MCF 10A (cell line): Measurements from ENCODE around the gene EDC3. TPM values are rescaled to one million over a fixed set of nuclear protein-coding genes. Genes with fewer than 3 reads are reported as not detected.

Experiments
- BruUV-seq: library from RNA; stranded (reverse); fragments of 400-500 nt; replicated peaks from 2 replicates; lab custom pipeline; 2021; lab: Mats Ljungman, UMichigan
- CTCF ChIA-PET: fragments of 300-600 bp; sonication (Branson Sonifier 250); formaldehyde crosslinking; extraction: SDS; loops from one replicate; lab custom pipeline; 2021; ENCODE audit warnings: antibody characterized with exemption, inconsistent platforms; lab: Yijun Ruan, JAX
- POLR2A ChIA-PET: fragments of 300-600, 350-650 bp; sonication (Branson Sonifier 250); formaldehyde crosslinking; extraction: SDS; loops from one replicate; lab custom pipeline; 2020; ENCODE audit warnings: antibody characterized with exemption, inconsistent platforms; lab: Yijun Ruan, JAX
- DNase-seq: peaks from one replicate; pipeline ENCODE4 v3.0.0-alpha.2; 2018; ENCODE audit not compliant: unreplicated experiment
- H3K27ac Mint-ChIP-seq: one replicate; pipeline ENCODE4 v1.8.0; 2022; ENCODE audit warnings: mild to moderate bottlenecking, low read depth, mixed read lengths; ENCODE audit not compliant: unreplicated experiment
- H3K27me3 Mint-ChIP-seq: one replicate; pipeline ENCODE4 v1.8.0; 2022; ENCODE audit warnings: mixed read lengths; ENCODE audit not compliant: insufficient read depth, unreplicated experiment
- H3K36me3 Mint-ChIP-seq: one replicate; pipeline ENCODE4 v1.8.0; 2022; ENCODE audit warnings: mild to moderate bottlenecking, moderate library complexity, mixed read lengths; ENCODE audit not compliant: insufficient read depth, unreplicated experiment
- H3K4me1 Mint-ChIP-seq: one replicate; pipeline ENCODE4 v1.8.0; 2022; ENCODE audit warnings: mixed read lengths; ENCODE audit not compliant: insufficient read depth, unreplicated experiment
- H3K4me3 Mint-ChIP-seq: one replicate; pipeline ENCODE4 v1.8.0; 2022; ENCODE audit warnings: mild to moderate bottlenecking, moderate library complexity, mixed read lengths; ENCODE audit not compliant: unreplicated experiment
- H3K9me3 Mint-ChIP-seq: one replicate; pipeline ENCODE4 v1.8.0; 2022; ENCODE audit warnings: mixed read lengths; ENCODE audit not compliant: unreplicated experiment
- CTCF ChIP-seq: fragments of 200-600 bp; IDR thresholded peaks from one replicate; pipeline ENCODE4 v1.8.0; 2022; ENCODE audit warnings: antibody characterized with exemption, mild to moderate bottlenecking; ENCODE audit not compliant: unreplicated experiment
- intact Hi-C: fragments of 100-400 bp; cut with micrococcal nuclease; formaldehyde crosslinking; loops from 2 replicates; pipeline ENCODE4 v1.14.1; 2022
- total RNA-seq: library from RNA; stranded (reverse); gene quantifications from 2 replicates; pipeline ENCODE4 v1.2.3, GENCODE V29; 2022

EDC3 gene
- total RNA-seq, 1 experiment from 2014 or later, result 42.8 TPM

- no peaks in the 10 kb centered on the region for H3K9me3 Mint-ChIP-seq
- no peak for TF ChIP-seq CTCF
- intact Hi-C loops, result loop anchor here (2.0 to 10.0 kb wide), 2 partner anchors 155 to 245 kb away; partner anchors contain the start of gene UBL7
- no peak overlapping the region for H3K27ac Mint-ChIP-seq
- peaks cover 58% of the 10 kb centered on the region for H3K36me3 Mint-ChIP-seq
- ChIA-PET CTCF (interaction anchor here (0.5 to 7.9 kb wide), 8 partner anchors 8 to 387 kb away, joined by 3 to 90 read pairs (median 3); no protein-coding TSS in a partner anchor), POLR2A (no interaction called here)
- no peak overlapping the region for H3K4me3 Mint-ChIP-seq
- H3K27me3 Mint-ChIP-seq, result no peaks in the 10 kb centered on the region
- peaks cover 37% of the 10 kb centered on the region for H3K4me1 Mint-ChIP-seq
- no TSS peak for BruUV-seq
- no peak for DNase-seq
Measured at GRCh38 chr15:74619916-74620635, 75.7 kb downstream of the EDC3 start.

DNA sequence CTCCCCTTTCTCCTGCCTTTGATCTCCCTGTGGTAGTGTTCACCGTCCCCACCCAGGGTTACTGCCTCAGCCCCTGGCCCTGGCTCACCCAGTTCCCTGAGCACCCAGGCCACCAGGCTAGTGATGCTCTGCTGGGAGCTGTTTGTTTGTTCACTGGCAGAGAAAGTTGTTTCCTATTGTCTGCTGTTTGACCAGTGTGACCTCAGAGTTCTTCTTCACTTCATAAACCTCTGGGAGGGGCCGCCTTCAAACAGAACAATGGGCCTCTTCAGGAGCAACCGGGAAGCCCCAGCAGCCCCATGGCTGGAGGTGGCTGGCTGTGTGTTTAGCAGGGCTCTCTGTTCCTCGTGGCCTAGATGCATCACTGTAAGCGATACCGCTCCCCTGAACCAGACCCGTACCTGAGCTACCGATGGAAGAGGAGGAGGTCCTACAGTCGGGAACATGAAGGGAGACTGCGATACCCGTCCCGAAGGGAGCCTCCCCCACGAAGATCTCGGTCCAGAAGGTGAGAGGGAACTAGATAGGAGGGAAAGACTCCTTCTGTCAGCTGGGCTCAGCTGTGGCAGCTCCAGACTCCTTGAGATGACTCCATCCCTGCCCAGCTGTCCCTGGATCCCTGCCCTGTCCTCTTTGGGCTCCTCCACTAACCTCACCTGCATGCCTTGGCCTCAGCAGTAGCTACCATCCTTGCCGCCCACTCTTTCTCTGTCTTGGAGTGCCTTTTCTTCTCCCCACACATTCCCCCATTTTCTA is 76.8 kb downstream of the EDC3 start:
- Mint-ChIP-seq H3K27ac (no peak overlapping the region), H3K4me1 (peaks cover 37% of the 10 kb centered on the region)

GRCh38 chr15:74616996-74617395 is 78.8 kb downstream of the EDC3 start:
- intact Hi-C loops, result loop anchor here (10.0 kb wide), 1 partner anchor 152 kb away; the partner anchor contains the start of gene UBL7
- POLR2A ChIA-PET, result interaction anchor here (0.6 to 5.7 kb wide), 15 partner anchors 9 to 835 kb away, joined by 3 to 71 read pairs (median 4); partner anchors contain the start of genes ARID3B, EDC3 and UBL7
- H3K4me3 Mint-ChIP-seq, result peak overlapping the region; percentile 84

More for the DNA sequence above, 76.8 kb downstream of the EDC3 start:
- TF ChIP-seq CTCF, result no peak
- no peak for DNase-seq
- ChIA-PET POLR2A (interaction anchor here (0.6 to 5.7 kb wide), 2 partner anchors 78 to 458 kb away, joined by 3 to 71 read pairs; partner anchors contain the start of gene ARID3B), CTCF (interaction anchor here (0.5 to 7.9 kb wide), 8 partner anchors 14 to 716 kb away, joined by 3 to 90 read pairs (median 10); partner anchors contain the start of gene CSK)
- peaks cover 48% of the 10 kb centered on the region for H3K36me3 Mint-ChIP-seq
- no peaks in the 10 kb centered on the region for H3K9me3 Mint-ChIP-seq
- no TSS peak for BruUV-seq
- no peaks in the 10 kb centered on the region for H3K27me3 Mint-ChIP-seq
- no peak overlapping the region for H3K4me3 Mint-ChIP-seq
- intact Hi-C loops, result loop anchor here (10.0 kb wide), 1 partner anchor 154 kb away; the partner anchor contains the start of gene UBL7

More at GRCh38 chr15:74616996-74617395, 78.8 kb downstream of the EDC3 start:
- Mint-ChIP-seq H3K27ac (peak overlapping the region; percentile 95), H3K36me3 (peaks cover 36% of the 10 kb centered on the region), H3K4me1 (peaks cover 37% of the 10 kb centered on the region), H3K9me3 (no peaks in the 10 kb centered on the region), H3K27me3 (peaks cover 7% of the 10 kb centered on the region)
- BruUV-seq, result no TSS peak
- CTCF ChIA-PET, result interaction anchor here (0.6 to 3.5 kb wide), 9 partner anchors 17 to 244 kb away, joined by 3 to 42 read pairs (median 6); partner anchors contain the start of gene CSK
- no peak for DNase-seq
- no peak for TF ChIP-seq CTCF
